Activated naive CD4-positive, alpha-beta T cell treated with anti-CD3 and anti-CD28 coated beads for 36 hours (primary cell): ENCODE measurements around the gene TYW1B. TPM values are rescaled to one million over a fixed set of nuclear protein-coding genes. Genes with fewer than 3 reads are reported as not detected.
"Not testable (repeated sequence)": the region's sequence is repeated elsewhere in the genome, so short reads cannot be mapped to it uniquely, and the experiment has no call there.

Source experiments
- CTCF ChIA-PET: fragments of 350-600 bp; sonication (Branson Sonifier 250); formaldehyde crosslinking; loops from one replicate; lab custom pipeline; 2021; ENCODE audit warnings: antibody characterized with exemption; lab: Charles Lee
- DNase-seq: peaks from one replicate; pipeline ENCODE4 v3.0.0-alpha.2; 2020
- H3K27ac Mint-ChIP-seq: one replicate; pipeline ENCODE4 v1.8.0; 2021; ENCODE audit warnings: mild to moderate bottlenecking, mixed read lengths
- H3K27me3 Mint-ChIP-seq: one replicate; pipeline ENCODE4 v1.8.0; 2021; ENCODE audit warnings: low read depth, mixed read lengths
- H3K36me3 Mint-ChIP-seq: one replicate; pipeline ENCODE4 v1.8.0; 2021; ENCODE audit warnings: low read depth, mixed read lengths
- H3K4me1 Mint-ChIP-seq: one replicate; pipeline ENCODE4 v1.8.0; 2021; ENCODE audit warnings: low read depth, mixed read lengths
- H3K4me3 Mint-ChIP-seq: one replicate; pipeline ENCODE4 v1.8.0; 2021; ENCODE audit warnings: mild to moderate bottlenecking, moderate library complexity, mixed read lengths
- H3K9me3 Mint-ChIP-seq: one replicate; pipeline ENCODE4 v1.8.0; 2021; ENCODE audit warnings: mixed read lengths
- intact Hi-C: fragments of 100-400 bp; cut with micrococcal nuclease; formaldehyde crosslinking; loops from one replicate; pipeline ENCODE4 v1.15.1; 2023
- total RNA-seq, 2 experiments: library from RNA; stranded (reverse); gene quantifications; one replicate each; pipeline ENCODE4 v1.2.3, GENCODE V29; 2021

The TYW1B gene
- total RNA-seq, 2 experiments from 2014 or later, result 2.8 to 3.3 TPM

- H3K9me3 Mint-ChIP-seq, H3K4me1 Mint-ChIP-seq, intact Hi-C loops, H3K4me3 Mint-ChIP-seq, CTCF ChIA-PET, DNase-seq, H3K27me3 Mint-ChIP-seq, H3K27ac Mint-ChIP-seq: not testable (repeated sequence)
- H3K36me3 Mint-ChIP-seq, result peaks cover 39% of the 10 kb centered on the region
These were observed 122.3 kb downstream of the TYW1B start for GRCh38 chr7:72705693-72706092.

- no peak overlapping the region for H3K27ac Mint-ChIP-seq
- CTCF ChIA-PET, result no interaction called here
- no peak for DNase-seq
- H3K4me3 Mint-ChIP-seq, result no peak overlapping the region
- no peaks in the 10 kb centered on the region for H3K4me1 Mint-ChIP-seq
- no peaks in the 10 kb centered on the region for H3K27me3 Mint-ChIP-seq
- H3K9me3 Mint-ChIP-seq, result peaks cover 6% of the 10 kb centered on the region
- H3K36me3 Mint-ChIP-seq, result peaks cover 32% of the 10 kb centered on the region
- intact Hi-C loops, result no loop called here
These were observed 123.1 kb downstream of the TYW1B start for GRCh38 chr7:72704894-72705293.

DNA sequence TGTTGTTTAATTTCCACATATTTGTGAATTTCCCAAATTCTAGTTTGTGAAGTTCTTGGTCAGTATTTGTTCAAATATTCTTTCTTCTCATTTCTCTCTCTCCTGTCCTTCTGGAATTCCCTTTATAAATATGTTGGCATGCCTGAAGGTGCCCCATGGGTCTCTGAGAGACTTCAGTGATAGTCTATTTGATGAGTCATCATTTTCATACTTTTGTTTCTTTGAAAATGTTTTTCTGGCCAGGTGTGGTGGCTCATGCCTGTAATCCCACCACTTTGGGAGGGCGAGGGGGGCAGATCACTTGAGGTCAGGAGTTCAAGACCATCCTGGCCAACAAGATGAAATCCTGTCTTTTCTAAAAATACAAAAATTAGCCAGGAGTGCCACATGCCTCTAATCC is 127.5 kb downstream of the TYW1B start:
- intact Hi-C loops, H3K4me3 Mint-ChIP-seq, H3K27ac Mint-ChIP-seq, H3K36me3 Mint-ChIP-seq, H3K9me3 Mint-ChIP-seq, H3K27me3 Mint-ChIP-seq, DNase-seq, H3K4me1 Mint-ChIP-seq, CTCF ChIA-PET: not testable (repeated sequence)

GRCh38 chr7:72697066-72697465 is 130.9 kb downstream of the TYW1B start:
- H3K27ac Mint-ChIP-seq, H3K9me3 Mint-ChIP-seq, CTCF ChIA-PET, DNase-seq, H3K4me3 Mint-ChIP-seq, intact Hi-C loops, H3K27me3 Mint-ChIP-seq, H3K4me1 Mint-ChIP-seq: not testable (repeated sequence)
- H3K36me3 Mint-ChIP-seq, result peaks cover 14% of the 10 kb centered on the region

DNA sequence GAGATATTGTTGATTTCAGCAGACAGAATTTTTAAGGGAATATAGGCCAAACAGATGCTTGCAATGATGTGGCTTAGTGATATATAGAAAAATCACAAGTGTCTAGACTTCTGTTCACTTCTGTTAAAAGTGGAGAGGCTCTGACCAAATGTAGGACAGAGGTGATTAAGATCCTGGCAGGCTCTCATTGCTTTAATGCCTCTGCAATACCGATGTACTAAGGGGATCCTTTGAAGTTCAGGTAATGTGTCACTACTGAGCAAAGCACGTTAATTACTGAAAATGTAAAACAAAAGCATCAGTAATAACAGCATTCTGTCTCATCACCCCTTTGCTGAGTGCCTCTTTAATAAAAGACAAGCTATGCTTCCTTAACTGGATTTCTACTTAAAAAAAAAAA is 131.4 kb downstream of the TYW1B start:
- H3K4me3 Mint-ChIP-seq, DNase-seq, H3K27ac Mint-ChIP-seq, H3K9me3 Mint-ChIP-seq, intact Hi-C loops, CTCF ChIA-PET, H3K27me3 Mint-ChIP-seq, H3K4me1 Mint-ChIP-seq: not testable (repeated sequence)
- peaks cover 14% of the 10 kb centered on the region for H3K36me3 Mint-ChIP-seq

GRCh38 chr7:72695482-72695881 is 132.5 kb downstream of the TYW1B start:
- H3K27me3 Mint-ChIP-seq, CTCF ChIA-PET, intact Hi-C loops, H3K9me3 Mint-ChIP-seq, H3K4me1 Mint-ChIP-seq, DNase-seq, H3K27ac Mint-ChIP-seq, H3K4me3 Mint-ChIP-seq: not testable (repeated sequence)
- peaks cover 14% of the 10 kb centered on the region for H3K36me3 Mint-ChIP-seq

- H3K9me3 Mint-ChIP-seq, H3K4me3 Mint-ChIP-seq, intact Hi-C loops, CTCF ChIA-PET, DNase-seq, H3K4me1 Mint-ChIP-seq, H3K27me3 Mint-ChIP-seq, H3K27ac Mint-ChIP-seq: not testable (repeated sequence)
- H3K36me3 Mint-ChIP-seq, result peaks cover 14% of the 10 kb centered on the region
These were observed 136.6 kb downstream of the TYW1B start for GRCh38 chr7:72691442-72691841.

GRCh38 chr7:72690177-72690576 is 137.8 kb downstream of the TYW1B start:
- CTCF ChIA-PET, intact Hi-C loops, H3K27ac Mint-ChIP-seq, DNase-seq, H3K9me3 Mint-ChIP-seq, H3K4me1 Mint-ChIP-seq, H3K4me3 Mint-ChIP-seq, H3K27me3 Mint-ChIP-seq: not testable (repeated sequence)
- H3K36me3 Mint-ChIP-seq, result peaks cover 12% of the 10 kb centered on the region

GRCh38 chr7:72689344-72689743 is 138.7 kb downstream of the TYW1B start:
- H3K36me3 Mint-ChIP-seq, CTCF ChIA-PET, H3K4me1 Mint-ChIP-seq, H3K27ac Mint-ChIP-seq, H3K9me3 Mint-ChIP-seq, H3K27me3 Mint-ChIP-seq, DNase-seq, H3K4me3 Mint-ChIP-seq, intact Hi-C loops: not testable (repeated sequence)

GRCh38 chr7:72681211-72681610 is 146.8 kb downstream of the TYW1B start:
- not testable (repeated sequence) for H3K36me3 Mint-ChIP-seq

DNA sequence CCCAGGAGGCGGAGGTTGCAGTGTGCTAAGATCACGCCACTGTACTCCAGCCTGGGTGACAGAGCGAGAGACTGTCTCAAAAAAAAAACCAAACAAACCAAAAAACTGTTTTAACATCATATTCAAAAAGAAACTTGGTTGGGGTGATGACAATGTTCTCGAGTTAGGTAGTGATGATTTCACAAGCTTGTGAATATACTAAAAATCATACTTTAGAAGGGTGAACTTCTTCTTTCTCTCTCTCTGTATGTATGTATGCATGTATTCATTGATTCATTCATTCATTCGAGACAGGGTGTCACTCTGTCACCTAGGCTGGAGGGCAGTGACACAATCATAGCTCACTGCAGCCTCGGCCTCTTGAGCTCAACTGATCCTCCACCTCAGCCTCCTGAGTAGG is 151.1 kb downstream of the TYW1B start:
- peaks cover 14% of the 10 kb centered on the region for H3K36me3 Mint-ChIP-seq
- H3K4me1 Mint-ChIP-seq, intact Hi-C loops, H3K27me3 Mint-ChIP-seq, H3K4me3 Mint-ChIP-seq, H3K9me3 Mint-ChIP-seq, H3K27ac Mint-ChIP-seq: not testable (repeated sequence)
- CTCF ChIA-PET, result interaction anchor here (0.6 kb wide), 1 partner anchor 23 kb away, joined by 3 read pairs; no protein-coding TSS in a partner anchor
- peak; percentile 17 for DNase-seq

More at GRCh38 chr7:72681211-72681610, 146.8 kb downstream of the TYW1B start:
- H3K27ac Mint-ChIP-seq, H3K9me3 Mint-ChIP-seq, CTCF ChIA-PET, H3K4me3 Mint-ChIP-seq, DNase-seq, H3K27me3 Mint-ChIP-seq: not testable (repeated sequence)
- H3K4me1 Mint-ChIP-seq, result peaks cover 24% of the 10 kb centered on the region
- intact Hi-C loops, result loop anchor here (5.0 kb wide), 1 partner anchor 146 kb away; the partner anchor contains the start of gene TYW1B

DNA sequence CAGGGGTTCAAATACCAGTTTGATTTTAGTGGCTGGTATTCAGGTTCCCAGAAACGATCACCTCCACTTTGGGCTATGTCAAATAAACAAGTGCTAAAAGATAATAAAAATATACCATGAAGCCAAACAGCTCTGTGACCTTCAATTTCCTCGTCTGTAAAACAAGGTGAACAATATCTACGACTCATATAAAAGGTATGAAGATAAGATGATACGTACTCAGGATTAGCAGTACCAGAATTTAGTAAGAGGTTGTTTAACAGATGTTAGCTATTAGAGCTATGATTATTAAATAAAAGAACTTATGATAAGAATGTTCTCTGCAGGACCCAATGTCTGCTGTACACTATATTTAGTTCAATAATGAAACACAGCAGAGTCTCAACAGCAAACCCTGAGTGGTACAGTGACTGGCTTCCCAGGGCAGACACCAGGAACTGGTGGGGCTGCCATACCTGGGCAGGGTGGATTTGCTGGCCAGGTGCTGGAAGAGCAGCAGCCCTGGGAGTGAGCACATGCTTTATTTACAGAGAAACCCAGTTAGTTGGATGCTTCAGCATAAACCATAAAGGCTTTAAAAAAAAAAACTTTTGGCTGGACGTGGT is 151.8 kb downstream of the TYW1B start:
- not testable (repeated sequence) for H3K27ac Mint-ChIP-seq, DNase-seq, H3K4me1 Mint-ChIP-seq

DNA sequence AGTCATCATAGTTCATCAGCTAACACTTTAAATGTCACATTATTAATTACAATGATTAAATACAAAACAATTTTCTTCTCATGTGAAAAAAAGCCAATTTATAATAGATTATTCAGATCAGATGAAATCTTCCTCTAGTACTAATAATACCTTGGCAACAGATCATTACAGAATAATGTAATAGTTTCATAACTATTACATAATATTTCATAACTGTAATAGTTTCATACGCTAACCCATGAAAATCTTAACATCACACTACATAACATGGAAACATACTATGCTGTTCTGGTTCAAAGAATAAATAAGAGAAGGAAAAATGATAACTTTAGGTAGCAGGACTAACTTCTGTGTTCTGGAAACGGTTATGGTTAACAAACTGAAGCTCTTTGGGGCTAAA is 152.3 kb downstream of the TYW1B start:
- CTCF ChIA-PET, intact Hi-C loops, H3K4me3 Mint-ChIP-seq, H3K27ac Mint-ChIP-seq, H3K27me3 Mint-ChIP-seq, DNase-seq, H3K4me1 Mint-ChIP-seq, H3K9me3 Mint-ChIP-seq: not testable (repeated sequence)
- H3K36me3 Mint-ChIP-seq, result peaks cover 14% of the 10 kb centered on the region

More for the DNA sequence above, 151.8 kb downstream of the TYW1B start:
- H3K27me3 Mint-ChIP-seq, intact Hi-C loops, H3K4me3 Mint-ChIP-seq, CTCF ChIA-PET, H3K9me3 Mint-ChIP-seq: not testable (repeated sequence)
- H3K36me3 Mint-ChIP-seq, result peaks cover 14% of the 10 kb centered on the region
